HL-60/S4 (cell line): ENCODE results near the gene SUN2.
"Not testable (repeated sequence)": the region's sequence is repeated elsewhere in the genome, so short reads cannot be mapped to it uniquely, and the experiment has no call there.

Source experiments
- in situ Hi-C: fragments of 300-500 bp; cut with MboI; formaldehyde crosslinking; loops from 2 replicates; pipeline ENCODE4 v1.14.3; 2022; ENCODE audit warnings: low sequenced_read_pairs

The SUN2 gene, protein sequence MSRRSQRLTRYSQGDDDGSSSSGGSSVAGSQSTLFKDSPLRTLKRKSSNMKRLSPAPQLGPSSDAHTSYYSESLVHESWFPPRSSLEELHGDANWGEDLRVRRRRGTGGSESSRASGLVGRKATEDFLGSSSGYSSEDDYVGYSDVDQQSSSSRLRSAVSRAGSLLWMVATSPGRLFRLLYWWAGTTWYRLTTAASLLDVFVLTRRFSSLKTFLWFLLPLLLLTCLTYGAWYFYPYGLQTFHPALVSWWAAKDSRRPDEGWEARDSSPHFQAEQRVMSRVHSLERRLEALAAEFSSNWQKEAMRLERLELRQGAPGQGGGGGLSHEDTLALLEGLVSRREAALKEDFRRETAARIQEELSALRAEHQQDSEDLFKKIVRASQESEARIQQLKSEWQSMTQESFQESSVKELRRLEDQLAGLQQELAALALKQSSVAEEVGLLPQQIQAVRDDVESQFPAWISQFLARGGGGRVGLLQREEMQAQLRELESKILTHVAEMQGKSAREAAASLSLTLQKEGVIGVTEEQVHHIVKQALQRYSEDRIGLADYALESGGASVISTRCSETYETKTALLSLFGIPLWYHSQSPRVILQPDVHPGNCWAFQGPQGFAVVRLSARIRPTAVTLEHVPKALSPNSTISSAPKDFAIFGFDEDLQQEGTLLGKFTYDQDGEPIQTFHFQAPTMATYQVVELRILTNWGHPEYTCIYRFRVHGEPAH

DNA sequence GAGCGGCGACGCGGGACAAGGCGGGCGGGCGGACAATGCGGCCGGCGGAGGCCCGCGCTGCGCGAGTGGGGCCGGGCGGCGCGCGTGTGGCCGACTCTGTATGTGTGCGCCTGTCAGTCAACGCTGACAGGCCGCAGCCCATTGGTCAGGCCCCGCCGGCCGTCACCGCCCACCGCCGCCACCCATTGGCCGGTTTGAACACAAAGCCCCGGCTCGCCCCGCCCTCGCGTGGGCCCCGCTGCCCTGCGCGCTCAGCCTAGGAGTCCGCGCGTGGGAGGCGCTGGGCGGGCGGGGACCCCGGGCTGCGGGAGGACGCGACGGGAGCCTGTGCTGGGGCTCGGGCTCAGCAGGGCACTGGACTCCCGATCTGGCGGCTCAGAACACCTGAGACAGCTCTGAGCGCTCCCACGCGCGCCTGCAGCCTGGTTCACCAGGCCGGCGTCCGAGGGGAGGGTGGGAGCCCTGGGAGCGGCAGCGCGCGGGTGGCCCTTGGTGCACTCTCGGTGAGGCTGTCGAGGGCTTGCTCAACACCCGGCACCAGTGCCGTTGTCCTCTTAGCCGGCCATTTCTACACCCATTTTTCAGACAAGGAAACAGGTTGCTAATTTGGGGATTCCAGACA lies at the start of gene SUN2:
TSS of gene SUN2 (minus strand) at position 88 of the 622 bp plus-strand sequence. CDS start 3,370 bp downstream, outside the sequence.
- in situ Hi-C loops, result no loop called here

DNA sequence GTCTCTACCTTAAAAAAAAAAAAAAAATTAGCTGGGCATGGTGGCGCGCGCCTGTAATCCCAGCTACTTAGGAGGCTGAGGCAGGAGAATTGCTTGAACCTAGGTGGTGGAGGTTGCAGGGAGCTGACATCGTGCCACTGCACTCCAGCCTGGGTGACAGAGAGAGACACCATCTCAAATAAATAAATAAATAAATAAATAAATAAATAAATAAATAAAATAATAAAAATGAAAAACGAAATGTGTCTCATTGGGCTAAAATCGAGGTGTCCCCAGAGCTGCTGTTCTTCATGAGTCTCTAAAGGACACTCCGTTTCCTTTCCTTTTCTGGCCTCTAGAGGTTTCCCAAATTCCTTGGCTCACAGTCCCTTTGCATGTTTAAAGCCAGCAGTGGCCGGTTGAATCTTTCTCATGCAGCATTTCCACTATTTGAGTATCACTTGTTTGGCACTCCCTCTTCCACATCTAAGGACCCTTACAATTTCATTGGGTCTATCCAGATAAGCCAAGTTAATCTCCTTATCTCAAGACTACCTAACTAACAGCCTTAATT lies 49.3 kb upstream of the SUN2 start:
- in situ Hi-C loops, result not testable (repeated sequence)

- in situ Hi-C loops, result no loop called here
Measured at GRCh38 chr22:38802671-38803121, 46.9 kb upstream of the SUN2 start.

- in situ Hi-C loops, result no loop called here
Measured at GRCh38 chr22:38799265-38800002, 43.6 kb upstream of the SUN2 start.

DNA sequence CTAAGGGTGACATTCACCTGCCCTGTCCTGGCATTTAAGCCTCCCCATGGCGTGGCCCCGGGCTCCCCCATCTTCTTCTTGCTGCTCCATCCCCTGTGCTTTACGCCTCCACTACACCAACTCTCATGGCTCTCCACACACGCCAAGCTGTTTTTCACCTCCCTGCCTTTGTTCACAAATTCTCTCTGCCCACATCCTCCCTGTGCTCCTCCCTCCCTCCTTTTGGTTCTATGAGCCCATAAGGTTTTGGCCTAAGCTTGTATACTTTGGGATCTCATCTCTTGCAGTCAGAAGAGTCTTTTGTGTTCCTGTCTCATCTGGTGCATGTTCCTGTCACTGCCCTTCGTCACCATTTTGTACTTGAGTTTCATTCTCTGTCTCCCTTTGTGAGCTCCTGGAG lies 42.7 kb upstream of the SUN2 start:
- in situ Hi-C loops, result no loop called here

- in situ Hi-C loops, result no loop called here
Measured at GRCh38 chr22:38796262-38796957, 40.6 kb upstream of the SUN2 start.

GRCh38 chr22:38795569-38795968 lies 39.8 kb upstream of the SUN2 start:
- in situ Hi-C loops, result no loop called here

- in situ Hi-C loops, result no loop called here
Measured at GRCh38 chr22:38793721-38794466, 38.1 kb upstream of the SUN2 start, which contains the start of gene DNAL4. TSS of gene DNAL4 (minus strand) at chr22:38794143. CDS start at chr22:38782731, 11,412 bp downstream.

- in situ Hi-C loops, result no loop called here
Measured at GRCh38 chr22:38793317-38793716, 37.5 kb upstream of the SUN2 start.

DNA sequence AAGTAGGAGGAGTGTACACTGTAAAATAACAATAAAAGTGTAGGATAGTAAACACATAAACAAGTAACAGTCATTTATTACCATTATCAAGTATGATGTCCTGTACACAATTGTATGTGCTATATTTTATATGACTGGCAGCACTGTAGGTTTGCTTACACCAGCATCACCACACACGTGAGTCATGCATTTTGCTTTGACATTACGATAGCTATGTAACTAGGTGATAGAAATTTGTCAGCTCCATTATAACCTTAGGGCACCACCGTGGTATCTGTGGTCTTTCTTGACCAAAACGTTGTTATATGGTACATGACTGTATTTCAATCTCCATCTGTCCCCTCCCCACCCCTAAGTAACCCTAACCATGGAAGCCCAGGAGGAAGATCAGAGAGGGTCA lies 37.0 kb upstream of the SUN2 start:
- in situ Hi-C loops, result no loop called here

DNA sequence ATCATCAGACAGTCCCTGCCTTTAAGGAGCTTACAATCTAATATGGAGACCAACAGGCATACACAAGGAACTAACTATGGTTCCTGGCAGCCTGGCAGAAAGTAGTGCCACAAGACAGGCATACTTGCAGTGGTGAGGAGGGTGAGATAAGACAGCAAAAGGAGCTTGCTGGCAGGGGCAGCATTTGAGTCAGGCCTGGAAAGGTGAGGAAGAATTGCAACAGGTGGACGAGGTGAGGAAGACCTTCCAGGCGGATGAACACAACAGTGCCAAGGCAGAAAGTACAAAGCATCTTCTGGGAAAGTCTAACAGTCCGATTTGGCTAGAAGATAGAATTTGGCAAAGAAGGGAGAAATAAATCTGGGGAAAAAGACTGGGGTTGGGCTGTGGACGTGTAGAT lies 33.8 kb upstream of the SUN2 start:
- in situ Hi-C loops, result no loop called here

- in situ Hi-C loops, result no loop called here
Measured at GRCh38 chr22:38788846-38789245, 33.0 kb upstream of the SUN2 start.

GRCh38 chr22:38788021-38788816 lies 32.4 kb upstream of the SUN2 start:
- in situ Hi-C loops, result no loop called here

DNA sequence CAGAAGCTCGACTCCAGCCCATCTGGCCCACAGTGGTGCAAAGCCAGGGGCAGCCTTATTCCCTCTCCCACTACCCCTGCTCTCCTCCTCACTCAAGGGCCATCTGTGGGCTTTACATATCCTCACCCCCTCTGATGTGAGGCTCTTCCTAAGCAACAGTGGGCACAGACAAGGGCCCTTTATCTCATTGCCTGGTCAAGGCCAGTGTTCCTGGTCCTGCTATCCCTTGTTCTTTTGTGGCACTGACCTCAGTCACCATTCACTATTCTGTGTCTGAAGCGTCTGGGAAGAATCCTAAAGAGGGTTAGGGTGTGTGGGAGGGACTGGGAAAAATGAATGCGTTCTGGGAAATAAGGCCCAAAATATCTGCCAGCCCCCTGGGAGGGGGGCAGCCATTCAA lies 30.8 kb upstream of the SUN2 start:
- in situ Hi-C loops, result no loop called here

GRCh38 chr22:38784856-38785255 lies 29.1 kb upstream of the SUN2 start:
- in situ Hi-C loops, result no loop called here

- in situ Hi-C loops, result no loop called here
Measured at GRCh38 chr22:38784035-38784434, 28.2 kb upstream of the SUN2 start.

DNA sequence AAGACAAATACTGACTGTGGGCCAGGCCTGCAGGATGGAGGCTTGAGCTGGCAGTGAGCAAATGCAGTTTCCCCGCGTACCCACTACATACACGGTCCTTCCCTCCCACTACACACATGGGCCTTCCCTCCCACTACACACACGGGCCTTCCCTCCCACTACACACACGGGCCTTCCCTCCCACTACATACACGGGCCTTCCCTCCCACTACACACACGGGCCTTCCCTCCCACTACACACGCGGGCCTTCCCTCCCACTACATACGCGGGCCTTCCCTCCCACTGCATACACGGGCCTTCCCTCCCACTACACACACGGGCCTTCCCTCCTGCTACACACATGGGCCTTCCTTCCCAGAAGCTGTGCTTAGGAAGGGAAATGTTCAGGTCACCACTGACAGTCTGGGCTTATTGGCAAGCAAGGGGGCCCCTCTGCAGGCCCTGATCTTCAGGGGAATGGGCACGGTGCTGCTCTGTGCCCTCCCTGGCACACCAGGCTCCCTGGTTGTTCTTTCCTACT lies 27.4 kb upstream of the SUN2 start:
- in situ Hi-C loops, result no loop called here

- in situ Hi-C loops, result no loop called here
Measured at GRCh38 chr22:38782402-38783094, 26.8 kb upstream of the SUN2 start.
